NB4 (cell line): ENCODE results near the gene LTA4H.

Experiments used
- MAX ChIP-seq: IDR thresholded peaks from 2 replicates; pipeline ENCODE4 v1.6.1; 2011; ENCODE audit warnings: low read depth, low read length
- MYC ChIP-seq: IDR thresholded peaks from 2 replicates; pipeline ENCODE4 v1.6.1; 2011; ENCODE audit warnings: low read depth, low read length
- POLR2A ChIP-seq: IDR thresholded peaks from 2 replicates; pipeline ENCODE4 v1.6.1; 2011; ENCODE audit warnings: mild to moderate bottlenecking; ENCODE audit not compliant: insufficient read length; ENCODE audit errors: extremely low read depth
- TF ChIP-seq, protein P1 (sequence below): IDR thresholded peaks from one replicate; pipeline ENCODE4 v1.5.1; 2012; ENCODE audit warnings: low read depth, low read length

- TF ChIP-seq, protein P1, sequence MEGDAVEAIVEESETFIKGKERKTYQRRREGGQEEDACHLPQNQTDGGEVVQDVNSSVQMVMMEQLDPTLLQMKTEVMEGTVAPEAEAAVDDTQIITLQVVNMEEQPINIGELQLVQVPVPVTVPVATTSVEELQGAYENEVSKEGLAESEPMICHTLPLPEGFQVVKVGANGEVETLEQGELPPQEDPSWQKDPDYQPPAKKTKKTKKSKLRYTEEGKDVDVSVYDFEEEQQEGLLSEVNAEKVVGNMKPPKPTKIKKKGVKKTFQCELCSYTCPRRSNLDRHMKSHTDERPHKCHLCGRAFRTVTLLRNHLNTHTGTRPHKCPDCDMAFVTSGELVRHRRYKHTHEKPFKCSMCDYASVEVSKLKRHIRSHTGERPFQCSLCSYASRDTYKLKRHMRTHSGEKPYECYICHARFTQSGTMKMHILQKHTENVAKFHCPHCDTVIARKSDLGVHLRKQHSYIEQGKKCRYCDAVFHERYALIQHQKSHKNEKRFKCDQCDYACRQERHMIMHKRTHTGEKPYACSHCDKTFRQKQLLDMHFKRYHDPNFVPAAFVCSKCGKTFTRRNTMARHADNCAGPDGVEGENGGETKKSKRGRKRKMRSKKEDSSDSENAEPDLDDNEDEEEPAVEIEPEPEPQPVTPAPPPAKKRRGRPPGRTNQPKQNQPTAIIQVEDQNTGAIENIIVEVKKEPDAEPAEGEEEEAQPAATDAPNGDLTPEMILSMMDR = no peak
- TF ChIP-seq POLR2A (no peak), MYC (no peak), MAX (no peak)
Measured at GRCh38 chr12:96077081-96077480, 41.7 kb upstream of the LTA4H start.
